HepG2 (cell line): ENCODE measurements around the gene KDM4F.

Experiments used
- CBFB ChIP-seq: sonication (generic); formaldehyde crosslinking; IDR thresholded peaks from 2 replicates; pipeline ENCODE4 v1.4.0; 2020; ENCODE audit warnings: missing genetic modification reagents
- CTCF ChIP-seq: sonication (generic); formaldehyde crosslinking; IDR thresholded peaks from 2 replicates; pipeline ENCODE4 v1.5.0; 2020; ENCODE audit warnings: mild to moderate bottlenecking, missing genetic modification reagents, moderate library complexity
- DR1 ChIP-seq: sonication (generic); formaldehyde crosslinking; IDR thresholded peaks from 2 replicates; pipeline ENCODE4 v1.8.0; 2021; ENCODE audit warnings: mild to moderate bottlenecking, missing genetic modification reagents, inconsistent platforms
- EZH2 ChIP-seq: conservative IDR thresholded peaks from 2 replicates; pipeline ENCODE4 v1.6.1; 2012; ENCODE audit warnings: mild to moderate bottlenecking, low read depth, low read length, moderate library complexity
- FOXM1 ChIP-seq: sonication (generic); formaldehyde crosslinking; IDR thresholded peaks from 2 replicates; pipeline ENCODE4 v1.5.0; 2020; ENCODE audit warnings: missing genetic modification reagents
- HCFC1 ChIP-seq: fragments of 150-350 bp; IDR thresholded peaks from 2 replicates; pipeline ENCODE4 v1.6.1; 2014; ENCODE audit warnings: low read depth, low read length
- POLR2AphosphoS5 ChIP-seq: IDR thresholded peaks from 2 replicates; pipeline ENCODE4 v1.6.1; 2012; ENCODE audit warnings: low read depth, low read length
- RAD51 ChIP-seq: fragments of 450-650 bp; IDR thresholded peaks from 2 replicates; pipeline ENCODE4 v1.6.1; 2016; ENCODE audit warnings: borderline replicate concordance
- ZNF83 ChIP-seq: sonication (generic); formaldehyde crosslinking; IDR thresholded peaks from 2 replicates; pipeline ENCODE4 v1.4.0; 2020; ENCODE audit warnings: missing genetic modification reagents, mild to moderate bottlenecking, borderline replicate concordance

- TF ChIP-seq POLR2AphosphoS5, result no peak
- no peak for TF ChIP-seq HCFC1
- TF ChIP-seq DR1 (CRISPR knock-in tag), result no peak
- TF ChIP-seq FOXM1 (CRISPR knock-in tag), result no peak
- TF ChIP-seq CBFB, result no peak
- TF ChIP-seq RAD51, result no peak
- TF ChIP-seq ZNF83 (CRISPR knock-in tag), result no peak
- no peak for TF ChIP-seq EZH2
- TF ChIP-seq CTCF (CRISPR knock-in tag), result no peak
Observed at GRCh38 chr11:95054356-95054755, 5.1 kb downstream of the KDM4F start.
